Superior temporal gyrus (tissue), 1 donor: Measurements from ENCODE around the gene DCDC2.
"Not testable (repeated sequence)": the region's sequence is repeated elsewhere in the genome, so short reads cannot be mapped to it uniquely, and the experiment has no call there.

Experiments
- DNase-seq: peaks from one replicate; pipeline ENCODE4 v3.0.0-alpha.2; 2016; ENCODE audit errors: extremely low spot score

DCDC2 gene

DNA sequence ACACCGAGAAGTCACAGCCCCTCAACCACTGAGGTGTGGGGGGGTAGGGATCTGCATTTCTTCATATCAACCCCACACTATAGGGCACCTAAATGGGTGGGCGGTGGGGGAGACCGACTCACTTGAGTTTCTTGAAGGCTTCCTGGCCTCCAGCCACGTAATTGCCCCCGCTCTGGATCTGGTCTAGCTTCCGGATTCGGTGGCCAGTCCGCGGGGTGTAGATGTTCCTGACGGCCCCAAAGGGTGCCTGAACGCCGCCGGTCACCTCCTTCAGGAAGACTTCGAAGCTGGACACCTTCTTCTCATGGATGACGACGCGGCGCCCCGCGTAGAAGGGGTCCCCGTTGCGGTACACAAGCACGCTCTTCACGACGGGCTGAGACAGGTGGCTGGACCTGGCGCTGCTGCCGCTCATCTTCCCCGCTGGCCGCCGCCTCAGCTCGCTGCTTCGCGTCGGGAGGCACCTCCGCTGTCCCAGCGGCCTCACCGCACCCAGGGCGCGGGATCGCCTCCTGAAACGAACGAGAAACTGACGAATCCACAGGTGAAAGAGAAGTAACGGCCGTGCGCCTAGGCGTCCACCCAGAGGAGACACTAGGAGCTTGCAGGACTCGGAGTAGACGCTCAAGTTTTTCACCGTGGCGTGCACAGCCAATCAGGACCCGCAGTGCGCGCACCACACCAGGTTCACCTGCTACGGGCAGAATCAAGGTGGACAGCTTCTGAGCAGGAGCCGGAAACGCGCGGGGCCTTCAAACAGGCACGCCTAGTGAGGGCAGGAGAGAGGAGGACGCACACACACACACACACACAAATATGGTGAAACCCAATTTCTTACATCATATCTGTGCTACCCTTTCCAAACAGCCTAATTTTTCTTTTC lies at the start of gene DCDC2:
Gene DCDC2 (minus strand): TSS at position 724 of the 883 bp plus-strand sequence. CDS start 309 bp downstream, at position 415.
- no peak for DNase-seq

GRCh38 chr6:24405262-24405661 lies 47.4 kb upstream of the DCDC2 start:
- DNase-seq: no peak

DNA sequence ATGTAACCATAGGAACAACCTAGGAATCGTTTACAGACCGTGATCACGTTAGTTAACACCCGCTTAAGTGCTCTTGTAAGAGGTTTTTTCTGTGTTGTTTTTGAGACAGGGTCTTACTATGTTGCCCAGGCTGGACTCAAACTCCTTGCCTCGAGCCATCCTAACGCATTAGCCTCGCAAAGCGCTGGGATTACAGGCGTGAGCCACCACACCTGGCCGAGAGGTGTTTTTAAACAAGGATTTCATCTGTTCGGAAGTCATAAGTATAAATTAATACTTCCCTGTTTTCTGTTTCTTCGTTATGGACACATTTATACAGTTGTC lies 45.6 kb upstream of the DCDC2 start:
- no peak for DNase-seq

- peak; percentile 92 for DNase-seq
Observed at GRCh38 chr6:24402697-24403500, 45.0 kb upstream of the DCDC2 start, which contains the start of gene MRS2. Gene MRS2, plus strand, starts transcription at chr6:24402936. Its CDS starts 111 bp downstream, at chr6:24403047.

- DNase-seq: no peak
Observed at GRCh38 chr6:24401458-24401857, 43.6 kb upstream of the DCDC2 start.

GRCh38 chr6:24400045-24401039 lies 42.5 kb upstream of the DCDC2 start:
- not testable (repeated sequence) for DNase-seq

- DNase-seq: no peak
Observed at GRCh38 chr6:24397631-24398030, 39.8 kb upstream of the DCDC2 start.

GRCh38 chr6:24396824-24397223 lies 39.0 kb upstream of the DCDC2 start:
- no peak for DNase-seq

GRCh38 chr6:24394780-24395437 lies 37.0 kb upstream of the DCDC2 start:
- peak; percentile 54 for DNase-seq

GRCh38 chr6:24394061-24394779 lies 36.4 kb upstream of the DCDC2 start:
- no peak for DNase-seq

GRCh38 chr6:24391756-24392405 lies 34.0 kb upstream of the DCDC2 start:
- DNase-seq: no peak

- no peak for DNase-seq
Observed at GRCh38 chr6:24391208-24391607, 33.3 kb upstream of the DCDC2 start.

GRCh38 chr6:24387818-24388217 lies 30.0 kb upstream of the DCDC2 start:
- DNase-seq: no peak

GRCh38 chr6:24385536-24386269 lies 27.8 kb upstream of the DCDC2 start:
- no peak for DNase-seq

- DNase-seq: not testable (repeated sequence)
Observed at GRCh38 chr6:24384369-24385130, 26.7 kb upstream of the DCDC2 start.

GRCh38 chr6:24382891-24383494 lies 25.1 kb upstream of the DCDC2 start:
- not testable (repeated sequence) for DNase-seq

- no peak for DNase-seq
Observed at GRCh38 chr6:24382220-24382540, 24.3 kb upstream of the DCDC2 start.
